ENCODE data around the gene IBTK.
"Not testable (repeated sequence)": the region's sequence is repeated elsewhere in the genome, so short reads cannot be mapped to it uniquely, and the experiment has no call there.

IBTK gene

GRCh38 chr6:82178759-82179112 lies 68.8 kb downstream of the IBTK start:
- ATAC-seq (ENCODE audit: low read depth) (no peak), DNase-seq (ENCODE audit: low spot score in 2 of 2) (no peak)
- H3K4me3 Mint-ChIP-seq = no peak overlapping the region
- H3K9me3 Mint-ChIP-seq = no peaks in the 10 kb centered on the region
- H3K36me3 Mint-ChIP-seq = peaks cover 23% of the 10 kb centered on the region
- H3K4me1 Mint-ChIP-seq = no peaks in the 10 kb centered on the region
- peak overlapping the region; percentile 42 for H3K27ac Mint-ChIP-seq
- no peaks in the 10 kb centered on the region for H3K27me3 Mint-ChIP-seq

GRCh38 chr6:82178077-82178758 lies 69.3 kb downstream of the IBTK start:
- no peaks in the 10 kb centered on the region for H3K4me1 Mint-ChIP-seq
- no peak for ATAC-seq (ENCODE audit: low read depth)
- no peak for DNase-seq (ENCODE audit: low spot score in 2 of 2)
- peak overlapping the region; percentile 42 for H3K27ac Mint-ChIP-seq
- no peaks in the 10 kb centered on the region for H3K9me3 Mint-ChIP-seq
- no peaks in the 10 kb centered on the region for H3K27me3 Mint-ChIP-seq
- no peak overlapping the region for H3K4me3 Mint-ChIP-seq
- peaks cover 23% of the 10 kb centered on the region for H3K36me3 Mint-ChIP-seq

- no peak for ATAC-seq (ENCODE audit: low read depth)
- peaks cover 24% of the 10 kb centered on the region for H3K36me3 Mint-ChIP-seq
- no peak for DNase-seq (ENCODE audit: low spot score in 2 of 2)
- no peaks in the 10 kb centered on the region for H3K27me3 Mint-ChIP-seq
- no peak overlapping the region for H3K4me3 Mint-ChIP-seq
- H3K4me1 Mint-ChIP-seq = no peaks in the 10 kb centered on the region
- H3K27ac Mint-ChIP-seq = no peak overlapping the region
- H3K9me3 Mint-ChIP-seq = no peaks in the 10 kb centered on the region
Measured at GRCh38 chr6:82176616-82177015, 70.9 kb downstream of the IBTK start.

- peaks cover 27% of the 10 kb centered on the region for H3K36me3 Mint-ChIP-seq
- H3K4me3 Mint-ChIP-seq = no peak overlapping the region
- DNase-seq (ENCODE audit: low spot score in 2 of 2) (no peak), ATAC-seq (ENCODE audit: low read depth) (no peak)
- H3K9me3 Mint-ChIP-seq = no peaks in the 10 kb centered on the region
- no peaks in the 10 kb centered on the region for H3K4me1 Mint-ChIP-seq
- no peak overlapping the region for H3K27ac Mint-ChIP-seq
- no peaks in the 10 kb centered on the region for H3K27me3 Mint-ChIP-seq
Measured at GRCh38 chr6:82172594-82172993, 75.0 kb downstream of the IBTK start.

GRCh38 chr6:82169138-82169876 lies 78.2 kb downstream of the IBTK start:
- ATAC-seq (ENCODE audit: low read depth) (no peak), DNase-seq (ENCODE audit: low spot score in 2 of 2) (no peak)
- H3K27me3 Mint-ChIP-seq = no peaks in the 10 kb centered on the region
- no peaks in the 10 kb centered on the region for H3K4me1 Mint-ChIP-seq
- peaks cover 2% of the 10 kb centered on the region for H3K9me3 Mint-ChIP-seq
- peaks cover 26% of the 10 kb centered on the region for H3K36me3 Mint-ChIP-seq
- no peak overlapping the region for H3K27ac Mint-ChIP-seq
- H3K4me3 Mint-ChIP-seq = no peak overlapping the region

- H3K9me3 Mint-ChIP-seq = peaks cover 2% of the 10 kb centered on the region
- H3K27me3 Mint-ChIP-seq = no peaks in the 10 kb centered on the region
- no peaks in the 10 kb centered on the region for H3K4me1 Mint-ChIP-seq
- ATAC-seq (ENCODE audit: low read depth) = no peak
- H3K4me3 Mint-ChIP-seq = no peak overlapping the region
- H3K36me3 Mint-ChIP-seq = peaks cover 20% of the 10 kb centered on the region
- H3K27ac Mint-ChIP-seq = no peak overlapping the region
- no peak for DNase-seq (ENCODE audit: low spot score in 2 of 2)
Measured at GRCh38 chr6:82166493-82166892, 81.1 kb downstream of the IBTK start.

GRCh38 chr6:82160255-82160990 lies 87.1 kb downstream of the IBTK start:
- Mint-ChIP-seq H3K9me3 (peaks cover 3% of the 10 kb centered on the region), H3K4me3 (no peak overlapping the region)

GRCh38 chr6:82152786-82153185 lies 94.8 kb downstream of the IBTK start:
- H3K36me3 Mint-ChIP-seq; H3K27ac Mint-ChIP-seq; ATAC-seq (ENCODE audit: low read depth); H3K27me3 Mint-ChIP-seq; H3K9me3 Mint-ChIP-seq; H3K4me3 Mint-ChIP-seq; DNase-seq (ENCODE audit: low spot score in 2 of 2); H3K4me1 Mint-ChIP-seq: not testable (repeated sequence)

More at GRCh38 chr6:82160255-82160990, 87.1 kb downstream of the IBTK start:
- Mint-ChIP-seq H3K4me1 (no peaks in the 10 kb centered on the region), H3K36me3 (no peaks in the 10 kb centered on the region), H3K27me3 (no peaks in the 10 kb centered on the region), H3K27ac (no peak overlapping the region)
- DNase-seq (ENCODE audit: low spot score in 2 of 2) (no peak), ATAC-seq (ENCODE audit: low read depth) (no peak)

- ATAC-seq (ENCODE audit: low read depth); H3K9me3 Mint-ChIP-seq; H3K27me3 Mint-ChIP-seq; DNase-seq (ENCODE audit: low spot score in 2 of 2); H3K36me3 Mint-ChIP-seq; H3K27ac Mint-ChIP-seq; H3K4me3 Mint-ChIP-seq; H3K4me1 Mint-ChIP-seq: not testable (repeated sequence)
Measured at GRCh38 chr6:82151147-82151546, 96.4 kb downstream of the IBTK start.

GRCh38 chr6:82145926-82146452 lies 101.6 kb downstream of the IBTK start:
- Mint-ChIP-seq H3K4me1 (peaks cover 6% of the 10 kb centered on the region), H3K27me3 (no peaks in the 10 kb centered on the region), H3K27ac (no peak overlapping the region), H3K36me3 (no peaks in the 10 kb centered on the region), H3K4me3 (no peak overlapping the region), H3K9me3 (no peaks in the 10 kb centered on the region)
- DNase-seq (ENCODE audit: low spot score in 2 of 2) (no peak), ATAC-seq (ENCODE audit: low read depth) (no peak)

GRCh38 chr6:82144852-82145340 lies 102.6 kb downstream of the IBTK start:
- Mint-ChIP-seq H3K9me3 (no peaks in the 10 kb centered on the region), H3K27ac (no peak overlapping the region), H3K27me3 (no peaks in the 10 kb centered on the region), H3K4me3 (no peak overlapping the region), H3K4me1 (peaks cover 6% of the 10 kb centered on the region), H3K36me3 (no peaks in the 10 kb centered on the region)
- DNase-seq (ENCODE audit: low spot score in 2 of 2) (no peak), ATAC-seq (ENCODE audit: low read depth) (no peak)

- peaks cover 6% of the 10 kb centered on the region for H3K4me1 Mint-ChIP-seq
- ATAC-seq (ENCODE audit: low read depth) (no peak), DNase-seq (ENCODE audit: low spot score in 2 of 2) (no peak)
- no peaks in the 10 kb centered on the region for H3K27me3 Mint-ChIP-seq
- H3K36me3 Mint-ChIP-seq = no peaks in the 10 kb centered on the region
- H3K9me3 Mint-ChIP-seq = no peaks in the 10 kb centered on the region
- H3K4me3 Mint-ChIP-seq = no peak overlapping the region
- no peak overlapping the region for H3K27ac Mint-ChIP-seq
Measured at GRCh38 chr6:82144007-82144851, 103.3 kb downstream of the IBTK start.

GRCh38 chr6:82143041-82143481 lies 104.5 kb downstream of the IBTK start:
- H3K9me3 Mint-ChIP-seq = no peaks in the 10 kb centered on the region

More at GRCh38 chr6:82143041-82143481, 104.5 kb downstream of the IBTK start:
- Mint-ChIP-seq H3K4me3 (no peak overlapping the region), H3K36me3 (no peaks in the 10 kb centered on the region), H3K27me3 (no peaks in the 10 kb centered on the region), H3K27ac (no peak overlapping the region), H3K4me1 (peaks cover 6% of the 10 kb centered on the region)
- no peak for DNase-seq (ENCODE audit: low spot score in 2 of 2)
- ATAC-seq (ENCODE audit: low read depth) = no peak

Data from memory B cell (primary cell).